ENCODE data around the gene MAML3. TPM values are rescaled to one million over a fixed set of nuclear protein-coding genes. Genes with fewer than 3 reads are reported as not detected.

Gene MAML3
- total RNA-seq, 4 donors from 2014 or later = 18.2 to 42.7 (median 28.6) TPM

DNA sequence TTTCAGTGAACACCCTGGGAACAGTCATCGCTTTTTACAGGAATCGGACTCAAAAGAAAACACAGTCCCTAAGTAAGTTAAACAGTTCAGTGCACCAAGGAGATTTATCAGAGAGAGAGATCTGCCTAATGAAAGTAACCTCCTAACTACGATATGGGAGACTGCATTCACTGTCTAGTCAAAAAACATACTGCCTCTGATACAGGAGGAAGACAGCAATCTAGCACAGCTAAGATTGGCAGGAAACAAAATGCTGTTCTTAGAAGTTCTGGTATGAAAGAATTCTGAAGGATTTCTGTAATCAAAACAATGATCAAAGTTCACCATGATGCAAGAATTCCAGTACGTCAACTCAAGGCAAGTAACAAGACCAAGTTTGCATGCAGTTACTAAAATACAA, 92.8 kb downstream of the MAML3 start:
- no peak for TF ChIP-seq POLR2AphosphoS5 (IDR thresholded peaks at IDR 0.05)
- no peak for TF ChIP-seq POLR2A (IDR thresholded peaks at IDR 0.05)
- TF ChIP-seq, protein P1, sequence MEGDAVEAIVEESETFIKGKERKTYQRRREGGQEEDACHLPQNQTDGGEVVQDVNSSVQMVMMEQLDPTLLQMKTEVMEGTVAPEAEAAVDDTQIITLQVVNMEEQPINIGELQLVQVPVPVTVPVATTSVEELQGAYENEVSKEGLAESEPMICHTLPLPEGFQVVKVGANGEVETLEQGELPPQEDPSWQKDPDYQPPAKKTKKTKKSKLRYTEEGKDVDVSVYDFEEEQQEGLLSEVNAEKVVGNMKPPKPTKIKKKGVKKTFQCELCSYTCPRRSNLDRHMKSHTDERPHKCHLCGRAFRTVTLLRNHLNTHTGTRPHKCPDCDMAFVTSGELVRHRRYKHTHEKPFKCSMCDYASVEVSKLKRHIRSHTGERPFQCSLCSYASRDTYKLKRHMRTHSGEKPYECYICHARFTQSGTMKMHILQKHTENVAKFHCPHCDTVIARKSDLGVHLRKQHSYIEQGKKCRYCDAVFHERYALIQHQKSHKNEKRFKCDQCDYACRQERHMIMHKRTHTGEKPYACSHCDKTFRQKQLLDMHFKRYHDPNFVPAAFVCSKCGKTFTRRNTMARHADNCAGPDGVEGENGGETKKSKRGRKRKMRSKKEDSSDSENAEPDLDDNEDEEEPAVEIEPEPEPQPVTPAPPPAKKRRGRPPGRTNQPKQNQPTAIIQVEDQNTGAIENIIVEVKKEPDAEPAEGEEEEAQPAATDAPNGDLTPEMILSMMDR (IDR thresholded peaks at IDR 0.05) = no peak
- TF ChIP-seq EP300 (IDR thresholded peaks at IDR 0.05) = no peak
- no peaks in the 10 kb centered on the region for H3K9me3 ChIP-seq
- no peak for DNase-seq (ENCODE audit: low spot score in 2 of 2)
- WGBS = 72% methylated on average over 4 of the region's 4 CpGs
- no peaks in the 10 kb centered on the region for H3K27me3 ChIP-seq
- no peak overlapping the region for H3K27ac ChIP-seq
- no peaks in the 10 kb centered on the region for H3K36me3 ChIP-seq
- H3K4me3 ChIP-seq = no peak overlapping the region
- H3K4me1 ChIP-seq = peaks cover 7% of the 10 kb centered on the region

DNA sequence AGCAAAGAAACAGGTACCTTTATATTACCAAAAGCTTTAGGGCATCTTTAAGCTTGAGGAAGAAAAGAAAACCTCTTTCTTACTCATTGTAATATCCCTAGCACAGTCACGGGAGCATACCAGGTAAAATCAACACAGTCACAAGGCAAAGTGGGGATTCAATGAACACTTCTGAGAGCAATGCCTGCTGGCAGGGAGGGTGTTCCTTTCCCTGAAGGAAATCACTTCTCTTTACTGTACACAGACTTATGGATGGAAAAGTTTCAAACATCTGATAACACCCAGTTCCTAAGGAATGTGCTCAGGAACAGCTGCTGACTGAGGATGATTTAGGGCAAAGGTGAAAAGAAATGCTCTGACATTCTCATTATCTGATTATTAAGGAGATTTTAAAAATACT, 94.8 kb downstream of the MAML3 start:
- H3K4me1 ChIP-seq = peaks cover 7% of the 10 kb centered on the region
- no peaks in the 10 kb centered on the region for H3K27me3 ChIP-seq
- 48% methylated on average over 1 of the region's 1 CpG for WGBS
- no peaks in the 10 kb centered on the region for H3K9me3 ChIP-seq
- H3K4me3 ChIP-seq = no peak overlapping the region
- no peak for DNase-seq (ENCODE audit: low spot score in 2 of 2)
- TF ChIP-seq POLR2AphosphoS5 (IDR thresholded peaks at IDR 0.05) (no peak), POLR2A (IDR thresholded peaks at IDR 0.05) (no peak), EP300 (IDR thresholded peaks at IDR 0.05) (no peak)
- TF ChIP-seq, protein P1 (IDR thresholded peaks at IDR 0.05) = no peak
- H3K27ac ChIP-seq = no peak overlapping the region
- H3K36me3 ChIP-seq = no peaks in the 10 kb centered on the region

DNA sequence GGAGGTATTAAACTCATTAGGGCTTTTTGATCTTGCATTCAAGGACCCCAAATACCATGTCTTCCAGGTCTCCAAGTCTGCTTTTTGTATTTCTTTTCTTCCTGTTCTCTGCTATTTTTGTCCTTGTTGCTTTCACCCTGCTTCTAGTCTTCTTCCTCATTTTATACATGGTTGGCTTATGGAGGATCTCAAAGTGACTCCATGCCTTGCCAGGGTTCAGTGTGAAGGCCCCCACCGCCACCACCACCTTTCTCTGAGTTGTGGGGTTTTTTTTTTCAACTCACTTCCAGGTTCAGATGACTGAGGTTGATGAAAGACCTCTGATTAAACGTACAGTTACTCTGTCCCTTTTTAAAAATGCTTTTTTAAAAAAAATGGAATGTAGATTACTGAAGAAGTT, 96.3 kb downstream of the MAML3 start:
- 83% methylated on average over 2 of the region's 2 CpGs for WGBS
- H3K4me1 ChIP-seq = peaks cover 7% of the 10 kb centered on the region
- no peak for DNase-seq (ENCODE audit: low spot score in 2 of 2)
- no peak overlapping the region for H3K27ac ChIP-seq
- no peaks in the 10 kb centered on the region for H3K9me3 ChIP-seq
- TF ChIP-seq EP300 (IDR thresholded peaks at IDR 0.05) (no peak), POLR2A (IDR thresholded peaks at IDR 0.05) (no peak), POLR2AphosphoS5 (IDR thresholded peaks at IDR 0.05) (no peak)
- TF ChIP-seq, protein P1 (IDR thresholded peaks at IDR 0.05) = no peak
- H3K4me3 ChIP-seq = no peak overlapping the region
- H3K27me3 ChIP-seq = no peaks in the 10 kb centered on the region
- H3K36me3 ChIP-seq = no peaks in the 10 kb centered on the region

DNA sequence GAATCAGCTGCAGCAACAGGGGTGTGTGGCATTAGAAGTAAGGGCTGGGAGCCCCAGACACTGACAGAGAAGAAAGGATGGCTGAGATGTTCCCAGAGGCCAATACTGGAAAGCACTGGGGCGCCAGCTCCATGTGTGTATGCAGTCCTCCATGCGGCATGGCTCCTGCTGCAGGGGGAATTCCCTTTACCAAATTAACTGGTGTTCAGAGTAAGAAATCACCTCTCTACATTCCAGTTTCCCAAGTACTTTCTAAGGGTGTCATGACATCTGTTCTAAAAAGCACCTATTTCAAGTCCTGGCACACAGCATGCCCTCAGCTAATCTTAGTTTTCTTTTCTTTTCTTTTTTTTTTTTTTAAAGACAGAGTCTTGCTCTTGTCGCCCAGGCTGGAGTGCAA, 98.0 kb downstream of the MAML3 start:
- Histone ChIP-seq H3K27ac (no peak overlapping the region), H3K4me3 (no peak overlapping the region), H3K27me3 (no peaks in the 10 kb centered on the region), H3K4me1 (peaks cover 7% of the 10 kb centered on the region), H3K9me3 (no peaks in the 10 kb centered on the region), H3K36me3 (no peaks in the 10 kb centered on the region)
- TF ChIP-seq EP300 (IDR thresholded peaks at IDR 0.05) (no peak), POLR2AphosphoS5 (IDR thresholded peaks at IDR 0.05) (no peak), POLR2A (IDR thresholded peaks at IDR 0.05) (no peak)
- TF ChIP-seq, protein P1 (IDR thresholded peaks at IDR 0.05) = no peak
- WGBS = 86% methylated on average over 3 of the region's 3 CpGs
- DNase-seq (ENCODE audit: low spot score in 2 of 2) = no peak

DNA sequence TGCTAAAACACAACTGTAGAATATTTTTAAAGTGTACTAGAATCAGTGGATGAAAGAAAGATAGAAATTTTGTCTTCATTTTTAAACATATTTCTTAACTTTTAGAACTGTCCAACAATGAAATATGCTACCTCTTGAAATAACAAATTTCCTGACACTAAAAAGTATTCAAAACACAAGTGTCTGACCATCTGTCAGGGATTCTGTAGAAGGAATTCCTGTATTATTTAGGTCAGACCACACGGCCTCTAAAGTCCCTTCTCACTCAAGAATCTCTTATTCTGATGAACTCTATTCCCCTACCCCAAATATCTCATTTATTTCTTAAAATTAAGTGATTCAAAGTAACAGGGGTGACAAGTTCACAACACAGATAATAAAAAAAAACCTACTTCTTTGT, 99.1 kb downstream of the MAML3 start:
- Histone ChIP-seq H3K27me3 (no peaks in the 10 kb centered on the region), H3K27ac (no peak overlapping the region), H3K4me1 (peaks cover 11% of the 10 kb centered on the region), H3K9me3 (no peaks in the 10 kb centered on the region), H3K4me3 (no peak overlapping the region), H3K36me3 (no peaks in the 10 kb centered on the region)
- TF ChIP-seq POLR2AphosphoS5 (IDR thresholded peaks at IDR 0.05) = no peak
- TF ChIP-seq, protein P1 (IDR thresholded peaks at IDR 0.05) = no peak
- no peak for TF ChIP-seq EP300 (IDR thresholded peaks at IDR 0.05)
- no peak for TF ChIP-seq POLR2A (IDR thresholded peaks at IDR 0.05)
- WGBS = 78% methylated on average over 1 of the region's 1 CpG
- DNase-seq (ENCODE audit: low spot score in 2 of 2) = no peak

Data from suprapubic skin (tissue), 4 donors.